ENCODE results near the gene ETS1.
A peak's percentile ranks its signal among the peaks of the same experiment; 100 is the strongest.

The ETS1 gene

GRCh38 chr11:128474036-128474874 is 113.1 kb downstream of the ETS1 start:
- Histone ChIP-seq H4K20me1 (ENCODE audit: insufficient read depth, low read length) (no peaks in the 10 kb centered on the region), H3K27ac (ENCODE audit: low read depth, low read length, poor library complexity, severe bottlenecking) (peak overlapping the region; percentile 98), H3K4me2 (ENCODE audit: low read length) (peak overlapping the region; percentile 61)

GRCh38 chr11:128473636-128474035 is 113.7 kb downstream of the ETS1 start:
- Histone ChIP-seq H3K9me3 (ENCODE audit: low read length) (no peaks in the 10 kb centered on the region), H3K9me2 (ENCODE audit: low read depth, low read length) (no peaks in the 10 kb centered on the region), H3K79me2 (ENCODE audit: insufficient read depth, low read length) (peaks cover 3% of the 10 kb centered on the region; the same call in 1 of the 2 replicates), H3K4me3 (ENCODE audit: low read depth, low read length, poor library complexity, severe bottlenecking) (peak overlapping the region; percentile 18), H3K36me3 (ENCODE audit: insufficient read depth, low read length) (peaks cover 81% of the 10 kb centered on the region), H3K4me2 (ENCODE audit: low read length) (peak overlapping the region; percentile 61), H2AFZ (ENCODE audit: low read length) (no peak overlapping the region), H4K20me1 (ENCODE audit: insufficient read depth, low read length) (no peaks in the 10 kb centered on the region), H3K27ac (ENCODE audit: low read depth, low read length, poor library complexity, severe bottlenecking) (peak overlapping the region; percentile 98), H3K9ac (ENCODE audit: low read length) (peak overlapping the region; percentile 50; the same call in 1 of the 2 replicates), H3K4me1 (ENCODE audit: insufficient read depth, low read length, severe bottlenecking) (peaks cover 100% of the 10 kb centered on the region), H3K27me3 (ENCODE audit: insufficient read depth, low read length) (no peaks in the 10 kb centered on the region), H3F3A (ENCODE audit: insufficient read depth, low read length) (peaks cover 18% of the 10 kb centered on the region)
- TF ChIP-seq EZH2 (IDR thresholded peaks at IDR 0.05; ENCODE audit: borderline replicate concordance, low read length) (no peak), CTCF (IDR thresholded peaks at IDR 0.05; ENCODE audit: low read length) (no peak)

More at GRCh38 chr11:128474036-128474874, 113.1 kb downstream of the ETS1 start:
- Histone ChIP-seq H2AFZ (ENCODE audit: low read length) (no peak overlapping the region), H3K27me3 (ENCODE audit: insufficient read depth, low read length) (no peaks in the 10 kb centered on the region), H3K4me3 (ENCODE audit: low read depth, low read length, poor library complexity, severe bottlenecking) (peak overlapping the region; percentile 17), H3K9me2 (ENCODE audit: low read depth, low read length) (no peaks in the 10 kb centered on the region), H3K79me2 (ENCODE audit: insufficient read depth, low read length) (no peaks in the 10 kb centered on the region), H3K9ac (ENCODE audit: low read length) (peak overlapping the region; percentile 50), H3K4me1 (ENCODE audit: insufficient read depth, low read length, severe bottlenecking) (peaks cover 100% of the 10 kb centered on the region), H3F3A (ENCODE audit: insufficient read depth, low read length) (peaks cover 18% of the 10 kb centered on the region), H3K36me3 (ENCODE audit: insufficient read depth, low read length) (peaks cover 84% of the 10 kb centered on the region), H3K9me3 (ENCODE audit: low read length) (no peaks in the 10 kb centered on the region)
- TF ChIP-seq CTCF (IDR thresholded peaks at IDR 0.05; ENCODE audit: low read length): no peak
- TF ChIP-seq EZH2 (IDR thresholded peaks at IDR 0.05; ENCODE audit: borderline replicate concordance, low read length): no peak

GRCh38 chr11:128472128-128473089 is 114.9 kb downstream of the ETS1 start:
- Histone ChIP-seq H3K27me3 (ENCODE audit: insufficient read depth, low read length) (no peaks in the 10 kb centered on the region), H3K4me2 (ENCODE audit: low read length) (peak overlapping the region; percentile 61), H3F3A (ENCODE audit: insufficient read depth, low read length) (peaks cover 18% of the 10 kb centered on the region), H3K4me1 (ENCODE audit: insufficient read depth, low read length, severe bottlenecking) (peaks cover 100% of the 10 kb centered on the region), H2AFZ (ENCODE audit: low read length) (no peak overlapping the region), H3K9ac (ENCODE audit: low read length) (peak overlapping the region; percentile 50), H4K20me1 (ENCODE audit: insufficient read depth, low read length) (no peaks in the 10 kb centered on the region), H3K9me3 (ENCODE audit: low read length) (no peaks in the 10 kb centered on the region), H3K36me3 (ENCODE audit: insufficient read depth, low read length) (peaks cover 81% of the 10 kb centered on the region), H3K79me2 (ENCODE audit: insufficient read depth, low read length) (peaks cover 9% of the 10 kb centered on the region; the same call in 1 of the 2 replicates), H3K27ac (ENCODE audit: low read depth, low read length, poor library complexity, severe bottlenecking) (peak overlapping the region; percentile 98), H3K4me3 (ENCODE audit: low read depth, low read length, poor library complexity, severe bottlenecking) (peak overlapping the region; percentile 18), H3K9me2 (ENCODE audit: low read depth, low read length) (no peaks in the 10 kb centered on the region)
- no peak for TF ChIP-seq CTCF (IDR thresholded peaks at IDR 0.05; ENCODE audit: low read length)
- no peak for TF ChIP-seq EZH2 (IDR thresholded peaks at IDR 0.05; ENCODE audit: borderline replicate concordance, low read length)

Data from OCI-LY1 (cell line).